Retina (tissue), 1 donor: Measurements from ENCODE around the gene PLEK2.

Experiments
- DNase-seq: peaks from one replicate; pipeline ENCODE4 v3.0.0-alpha.2; 2016

PLEK2 gene

GRCh38 chr14:67395876-67396189 is 16.1 kb downstream of the PLEK2 start:
- no peak for DNase-seq

- DNase-seq: no peak
Observed at GRCh38 chr14:67395086-67395875, 16.7 kb downstream of the PLEK2 start.

GRCh38 chr14:67393689-67394088 is 18.3 kb downstream of the PLEK2 start:
- DNase-seq: no peak

GRCh38 chr14:67392800-67393199 is 19.2 kb downstream of the PLEK2 start:
- DNase-seq: no peak

- no peak for DNase-seq
Observed at GRCh38 chr14:67392123-67392522, 19.8 kb downstream of the PLEK2 start.

- DNase-seq: no peak
Observed at GRCh38 chr14:67391268-67391667, 20.7 kb downstream of the PLEK2 start.

GRCh38 chr14:67389811-67390534 is 22.0 kb downstream of the PLEK2 start:
- DNase-seq: no peak

- no peak for DNase-seq
Observed at GRCh38 chr14:67389275-67389674, 22.7 kb downstream of the PLEK2 start.

- DNase-seq: no peak
Observed at GRCh38 chr14:67387195-67387594, 24.8 kb downstream of the PLEK2 start.

- no peak for DNase-seq
Observed at GRCh38 chr14:67385618-67386017, 26.3 kb downstream of the PLEK2 start.

GRCh38 chr14:67385120-67385519 is 26.8 kb downstream of the PLEK2 start:
- no peak for DNase-seq

- DNase-seq: no peak
Observed at GRCh38 chr14:67377916-67378315, 34.0 kb downstream of the PLEK2 start.

GRCh38 chr14:67373347-67373746 is 38.6 kb downstream of the PLEK2 start:
- DNase-seq: no peak

GRCh38 chr14:67372833-67373232 is 39.1 kb downstream of the PLEK2 start:
- DNase-seq: no peak

- DNase-seq: no peak
Observed at GRCh38 chr14:67371247-67372148, 40.5 kb downstream of the PLEK2 start.

GRCh38 chr14:67370830-67371229 is 41.1 kb downstream of the PLEK2 start:
- DNase-seq: no peak

GRCh38 chr14:67365476-67365875 is 46.5 kb downstream of the PLEK2 start:
- no peak for DNase-seq

- no peak for DNase-seq
Observed at GRCh38 chr14:67360470-67361206, 51.3 kb downstream of the PLEK2 start.

- peak; percentile 100 for DNase-seq
Observed at GRCh38 chr14:67359775-67360469, 52.0 kb downstream of the PLEK2 start, which contains the start of the genes ATP6V1D and EIF2S1. ATP6V1D (minus strand) TSS chr14:67359804; CDS start chr14:67359698, 106 bp downstream. EIF2S1 (plus strand) TSS chr14:67360328; CDS start chr14:67364768, 4,440 bp downstream.

GRCh38 chr14:67358924-67359774 is 52.8 kb downstream of the PLEK2 start:
- DNase-seq: no peak

- DNase-seq: no peak
Observed at GRCh38 chr14:67357969-67358354, 54.0 kb downstream of the PLEK2 start.
